GM12892 (cell line): Measurements from ENCODE around the gene GPC5.

ENCODE experiments used
- POLR2A ChIP-seq: IDR thresholded peaks from 2 replicates; pipeline ENCODE4 v1.6.1; 2011; ENCODE audit warnings: low read depth, low read length, control low read depth
- TAF1 ChIP-seq: IDR thresholded peaks from 2 replicates; pipeline ENCODE4 v1.6.1; 2011; ENCODE audit warnings: low read depth, mild to moderate bottlenecking, control low read depth, low read length, borderline replicate concordance

DNA sequence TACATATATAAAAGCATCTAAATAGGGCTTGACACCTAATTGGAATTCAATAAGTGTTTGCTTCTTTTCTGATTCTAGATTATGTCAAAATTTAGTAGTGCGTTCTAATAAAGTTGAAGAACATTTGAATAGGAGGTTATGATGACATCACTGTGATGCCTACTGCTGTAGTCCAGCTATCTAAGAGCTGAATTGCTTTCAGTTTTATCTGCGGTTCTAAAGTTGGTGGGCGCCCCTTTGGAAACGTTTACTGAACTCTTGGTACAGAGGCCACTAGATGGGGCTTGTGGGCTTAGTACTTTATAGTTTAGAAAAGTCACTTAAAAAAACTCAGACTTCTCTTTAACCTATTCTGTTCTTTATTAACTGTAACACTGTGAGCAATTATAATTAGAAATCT, 776.9 kb downstream of the GPC5 start:
- no peak for TF ChIP-seq POLR2A
- no peak for TF ChIP-seq TAF1
